ENCODE data around the gene SNAI1. TPM values are rescaled to one million over a fixed set of nuclear protein-coding genes. Genes with fewer than 3 reads are reported as not detected.

SNAI1 gene
- total and polyA plus RNA-seq, 8 donors = 0.37 to 7.1 (median 2.7) TPM; not detected in 2

GRCh38 chr20:50038169-50038568 lies 55.4 kb downstream of the SNAI1 start:
- no peaks in the 10 kb centered on the region for H3K9me3 ChIP-seq
- no peak overlapping the region for H3K27ac ChIP-seq
- no peak for TF ChIP-seq POLR2AphosphoS5 (IDR thresholded peaks at IDR 0.05)
- TF ChIP-seq POLR2A (IDR thresholded peaks at IDR 0.05) = no peak
- no peak for TF ChIP-seq CTCF (IDR thresholded peaks at IDR 0.05)
- no peak for TF ChIP-seq EP300 (IDR thresholded peaks at IDR 0.05)
- no peaks in the 10 kb centered on the region for H3K27me3 ChIP-seq
- no peak for DNase-seq
- no peaks in the 10 kb centered on the region for H3K36me3 ChIP-seq
- peaks cover 0 to 15% (median 2%) of the 10 kb centered on the region in 4 donors for H3K4me1 ChIP-seq
- 52 to 75% (median 73%) methylated on average over 6 of the region's 6 CpGs for WGBS, 5 donors
- intact Hi-C loops (cut with DNase I; ENCODE audit: low total_unique reads) = no loop called here
- H3K4me3 ChIP-seq = no peak overlapping the region

Small RNA genes lying within 50 kb of the gene (small RNA-seq; reads per million reads assigned to genes)
- gene RF00017 (0 reads per million in 4 donors), gene RNU6-147P (0 reads per million in 4 donors)

Other genes starting within 250 kb of the SNAI1 start
- gene SLC9A8, start 170.2 kb upstream of the SNAI1 start, total RNA-seq = 10 to 100 TPM in 4 of 5 donors, 1 to 10 TPM in 1; 2.7 to 21.0 (median 17.2) TPM
- 1 to 10 TPM; 2.3 to 9.8 (median 2.7) TPM for gene SLC9A8, start 170.2 kb upstream of the SNAI1 start, polyA plus RNA-seq
- gene SPATA2, start 67.5 kb upstream of the SNAI1 start, total RNA-seq = 10 to 100 TPM in 1 of 5 donors, 1 to 10 TPM in 4; 3.1 to 14.3 (median 7.6) TPM
- 1 to 10 TPM; 2.6 to 5.8 (median 3.9) TPM for gene SPATA2, start 67.5 kb upstream of the SNAI1 start, polyA plus RNA-seq
- gene RNF114, start 46.6 kb upstream of the SNAI1 start, total RNA-seq = 100 to 1,000 TPM in 3 of 5 donors, 10 to 100 TPM in 2; 29.5 to 317 (median 138) TPM
- 10 to 100 TPM; 32.8 to 57.0 (median 41.7) TPM for gene RNF114, start 46.6 kb upstream of the SNAI1 start, polyA plus RNA-seq
- 100 to 1,000 TPM in 1 of 5 donors, 10 to 100 TPM in 4; 52.6 to 111 (median 61.8) TPM for gene UBE2V1, start 130.2 kb downstream of the SNAI1 start, total RNA-seq
- 10 to 100 TPM; 64.7 to 90.3 (median 80.3) TPM for gene UBE2V1, start 130.2 kb downstream of the SNAI1 start, polyA plus RNA-seq
- 10 to 100 TPM in 3 of 5 donors, 1 to 10 TPM in 2; 1.8 to 79.4 (median 19.4) TPM for gene PEDS1, start 170.7 kb downstream of the SNAI1 start, total RNA-seq
- gene PEDS1, start 170.7 kb downstream of the SNAI1 start, polyA plus RNA-seq = 10 to 100 TPM; 10.5 to 28.7 (median 15.5) TPM
- gene CEBPB, start 207.8 kb downstream of the SNAI1 start, total RNA-seq = 100 to 1,000 TPM in 2 of 5 donors, 10 to 100 TPM in 3; 21.1 to 200 (median 37.1) TPM
- gene CEBPB, start 207.8 kb downstream of the SNAI1 start, polyA plus RNA-seq = 10 to 100 TPM; 24.5 to 41.5 (median 30.2) TPM

Measured in stomach (tissue), 9 donors.